ENCODE data around the gene KNSTRN.

DNA sequence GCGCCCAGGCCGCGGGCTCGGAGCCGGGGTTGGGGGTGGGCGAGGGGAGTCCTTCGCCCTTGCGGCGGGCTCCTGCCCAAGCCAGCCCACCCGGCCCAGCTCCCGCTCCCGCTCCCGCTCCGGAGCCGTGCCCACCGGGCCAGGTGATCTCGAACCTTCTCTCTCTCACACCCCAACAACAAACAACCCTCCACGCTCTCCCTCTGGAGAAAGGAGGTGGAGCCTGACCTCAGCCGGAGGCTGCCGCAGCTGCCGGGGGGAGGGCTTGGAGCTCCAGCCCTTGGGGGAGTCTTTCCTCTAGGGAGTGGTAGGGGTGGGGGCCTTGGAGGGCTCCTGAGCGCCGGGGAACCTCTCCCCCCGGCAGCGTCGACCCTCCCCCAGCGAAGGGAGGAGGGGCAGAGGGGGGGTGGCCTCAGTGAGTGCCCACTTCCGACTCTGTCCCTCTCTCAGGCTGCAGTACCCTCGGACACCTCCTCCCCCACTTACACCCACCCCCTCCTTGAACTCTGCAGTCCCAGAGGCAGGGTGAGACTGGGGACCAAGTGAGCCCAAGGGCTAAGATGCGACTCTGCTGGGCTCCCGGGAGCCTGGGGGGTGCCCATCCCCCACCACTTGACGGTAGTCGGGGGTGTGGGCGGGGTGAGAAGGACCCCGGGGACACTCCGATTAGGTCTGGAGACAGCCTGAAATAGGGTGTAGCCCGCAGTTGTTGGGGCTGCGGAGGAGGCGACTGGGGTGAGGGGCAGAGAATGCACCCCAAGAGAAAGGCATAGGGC, 53.8 kb downstream of the KNSTRN start:
- TF ChIP-seq, protein P1, sequence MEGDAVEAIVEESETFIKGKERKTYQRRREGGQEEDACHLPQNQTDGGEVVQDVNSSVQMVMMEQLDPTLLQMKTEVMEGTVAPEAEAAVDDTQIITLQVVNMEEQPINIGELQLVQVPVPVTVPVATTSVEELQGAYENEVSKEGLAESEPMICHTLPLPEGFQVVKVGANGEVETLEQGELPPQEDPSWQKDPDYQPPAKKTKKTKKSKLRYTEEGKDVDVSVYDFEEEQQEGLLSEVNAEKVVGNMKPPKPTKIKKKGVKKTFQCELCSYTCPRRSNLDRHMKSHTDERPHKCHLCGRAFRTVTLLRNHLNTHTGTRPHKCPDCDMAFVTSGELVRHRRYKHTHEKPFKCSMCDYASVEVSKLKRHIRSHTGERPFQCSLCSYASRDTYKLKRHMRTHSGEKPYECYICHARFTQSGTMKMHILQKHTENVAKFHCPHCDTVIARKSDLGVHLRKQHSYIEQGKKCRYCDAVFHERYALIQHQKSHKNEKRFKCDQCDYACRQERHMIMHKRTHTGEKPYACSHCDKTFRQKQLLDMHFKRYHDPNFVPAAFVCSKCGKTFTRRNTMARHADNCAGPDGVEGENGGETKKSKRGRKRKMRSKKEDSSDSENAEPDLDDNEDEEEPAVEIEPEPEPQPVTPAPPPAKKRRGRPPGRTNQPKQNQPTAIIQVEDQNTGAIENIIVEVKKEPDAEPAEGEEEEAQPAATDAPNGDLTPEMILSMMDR (IDR thresholded peaks at IDR 0.05): no peak
- TF ChIP-seq POLR2A (IDR thresholded peaks at IDR 0.05): no peak
